Kidney (tissue), 14 donors: ENCODE measurements around the gene ZMAT3. TPM values are rescaled to one million over a fixed set of nuclear protein-coding genes. Genes with fewer than 3 reads are reported as not detected.

ENCODE experiments used
- DNase-seq, 5 donors: peaks; one replicate each; pipeline ENCODE4 v3.0.0-alpha.2; 2013 to 2020
- FAIRE-seq: peaks from 2 replicates; lab custom pipeline; 2012; peaks lifted over from hg19 to GRCh38; lab: Jason Lieb, UNC
- H3K27ac ChIP-seq, 2 donors: one replicate each; pipeline ENCODE4 v1.7.0; 2013; ENCODE audit warnings: low read depth in 2 of 2, low read length in 2 of 2, inconsistent platforms in 1 of 2
- H3K27me3 ChIP-seq: one replicate; pipeline ENCODE4 v1.7.1; 2013; ENCODE audit warnings: low read length, inconsistent platforms; ENCODE audit not compliant: control insufficient read depth, insufficient read depth
- H3K36me3 ChIP-seq, 3 donors: one replicate each; pipeline versions ENCODE4 v1.7.0 to v1.7.1; 2013; ENCODE audit warnings: low read length in 3 of 3, control low read depth in 1 of 3, inconsistent platforms in 1 of 3; ENCODE audit not compliant: insufficient read depth in 3 of 3, control insufficient read depth in 2 of 3
- H3K4me1 ChIP-seq, 3 donors: one replicate each; pipeline versions ENCODE4 v1.7.0 to v1.7.1; 2013; ENCODE audit warnings: low read length in 3 of 3, inconsistent platforms in 1 of 3, low read depth in 1 of 3; ENCODE audit not compliant: control insufficient read depth in 2 of 3, insufficient read depth in 2 of 3
- H3K4me3 ChIP-seq, 3 donors: one replicate each; pipeline versions ENCODE4 v1.7.0 to v1.8.1; 2013; ENCODE audit warnings: low read length in 3 of 3, control low read depth in 1 of 3, inconsistent platforms in 1 of 3
- H3K9ac ChIP-seq, 3 donors: one replicate each; pipeline versions ENCODE4 v1.7.0 to v1.7.1; 2013; ENCODE audit warnings: low read length in 3 of 3, control low read depth in 1 of 3, inconsistent platforms in 1 of 3
- H3K9me3 ChIP-seq, 3 donors: one replicate each; pipeline versions ENCODE4 v1.7.0 to v1.7.1; 2013; ENCODE audit warnings: low read length in 3 of 3, control low read depth in 1 of 3, inconsistent platforms in 1 of 3; ENCODE audit not compliant: control insufficient read depth in 2 of 3, insufficient read depth in 1 of 3
- intact Hi-C: fragments of 100-400 bp; cut with DNase I; formaldehyde crosslinking; loops from one replicate; pipeline ENCODE4 v1.11.1; 2022
- polyA plus RNA-seq: library from polyadenylated mRNA; stranded (reverse); fragments of 350-450 nt; fragmentation: Illumina TruSeq; extraction: RNeasy Lipid Tissue Mini Kit (QIAGEN cat#74804); gene quantifications from one replicate; pipeline ENCODE4 v1.2.3, GENCODE V29; 2014; ENCODE audit warnings: low read depth, low replicate concordance; ENCODE audit not compliant: insufficient read depth
- total RNA-seq: library from RNA; stranded (reverse); fragmentation: NEBNext Ultra II Directional; extraction: Animal tissue kit (Norgen Biotek cat#: 25700); gene quantifications from one replicate; pipeline ENCODE4 v1.2.1, GENCODE V29; 2021
- TF ChIP-seq, protein P1 (sequence below): IDR thresholded peaks from 3 replicates; pipeline ENCODE4 v1.5.1; 2012; ENCODE audit warnings: mild to moderate bottlenecking, moderate library complexity, borderline replicate concordance; ENCODE audit not compliant: insufficient read depth; ENCODE audit errors: extremely low read depth
- donor health status: control.
- donor health status: control.
- donor health status: control.
- donor health status: control.
- donor health status: control.
- donor health status: DM: yes; HTN: yes; CAD: no.
- donor health status: Normal renal cell carcinoma (clear cell type).

ZMAT3 gene
- total and polyA plus RNA-seq, 2 donors from 2014 or later: 4.2 to 26.1 TPM

DNA sequence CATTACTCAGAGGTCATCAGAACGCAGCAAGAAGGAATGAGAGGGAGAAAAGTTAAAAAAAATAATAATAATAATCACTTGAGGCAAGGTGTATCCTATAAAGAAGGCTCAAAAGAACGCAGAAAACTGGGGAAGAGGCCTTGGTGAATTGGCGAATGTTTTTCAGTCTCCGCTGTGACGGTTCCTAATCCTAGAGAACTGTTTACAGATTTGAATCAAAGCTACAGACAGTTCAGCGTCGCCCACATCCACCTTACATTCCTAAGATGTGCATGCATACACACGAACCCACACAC is 634 bp downstream of the ZMAT3 start:
- TF ChIP-seq, protein P1, sequence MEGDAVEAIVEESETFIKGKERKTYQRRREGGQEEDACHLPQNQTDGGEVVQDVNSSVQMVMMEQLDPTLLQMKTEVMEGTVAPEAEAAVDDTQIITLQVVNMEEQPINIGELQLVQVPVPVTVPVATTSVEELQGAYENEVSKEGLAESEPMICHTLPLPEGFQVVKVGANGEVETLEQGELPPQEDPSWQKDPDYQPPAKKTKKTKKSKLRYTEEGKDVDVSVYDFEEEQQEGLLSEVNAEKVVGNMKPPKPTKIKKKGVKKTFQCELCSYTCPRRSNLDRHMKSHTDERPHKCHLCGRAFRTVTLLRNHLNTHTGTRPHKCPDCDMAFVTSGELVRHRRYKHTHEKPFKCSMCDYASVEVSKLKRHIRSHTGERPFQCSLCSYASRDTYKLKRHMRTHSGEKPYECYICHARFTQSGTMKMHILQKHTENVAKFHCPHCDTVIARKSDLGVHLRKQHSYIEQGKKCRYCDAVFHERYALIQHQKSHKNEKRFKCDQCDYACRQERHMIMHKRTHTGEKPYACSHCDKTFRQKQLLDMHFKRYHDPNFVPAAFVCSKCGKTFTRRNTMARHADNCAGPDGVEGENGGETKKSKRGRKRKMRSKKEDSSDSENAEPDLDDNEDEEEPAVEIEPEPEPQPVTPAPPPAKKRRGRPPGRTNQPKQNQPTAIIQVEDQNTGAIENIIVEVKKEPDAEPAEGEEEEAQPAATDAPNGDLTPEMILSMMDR: no peak
- Histone ChIP-seq H3K9ac (peak overlapping the region; percentile 2 to 90 (median 52)), H3K4me3 (peak overlapping the region; percentile 86 to 96 (median 89)), H3K27ac (peak overlapping the region; percentile 76 to 82), H3K36me3 (peaks cover 2 to 7% (median 3%) of the 10 kb centered on the region in 3 donors), H3K9me3 (no peaks in the 10 kb centered on the region), H3K4me1 (no peaks in the 10 kb centered on the region), H3K27me3 (no peaks in the 10 kb centered on the region)
- intact Hi-C loops: no loop called here
- no peak for DNase-seq
- no peak for FAIRE-seq

DNA sequence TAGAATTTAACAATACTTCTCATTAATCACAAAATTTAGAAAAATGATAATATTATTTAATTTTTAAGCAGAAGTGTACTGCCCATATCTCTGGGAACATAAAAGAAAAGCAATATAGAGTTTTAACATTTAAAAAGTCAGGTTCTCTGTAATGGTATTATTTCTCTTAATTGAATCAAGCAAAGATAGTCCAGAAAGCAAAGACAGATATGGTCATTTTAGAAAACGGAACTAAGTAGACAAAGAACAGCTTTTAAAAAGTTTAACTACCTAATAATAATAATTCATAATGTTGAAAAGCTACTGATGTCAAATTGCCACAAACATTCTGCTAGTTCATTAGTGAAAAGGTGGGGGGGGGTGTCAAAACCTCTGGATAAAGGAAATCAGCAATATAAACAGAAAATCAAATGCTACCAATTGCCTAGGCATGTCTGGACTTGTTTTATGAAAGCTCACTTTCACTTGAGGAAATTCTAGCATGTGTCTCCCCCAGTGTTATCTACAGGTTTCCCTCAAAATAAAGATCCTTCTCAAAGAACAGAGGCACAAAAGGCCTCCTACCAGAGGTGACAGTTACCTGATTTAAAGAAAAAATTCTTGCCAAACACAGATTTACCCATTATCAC is 1.7 kb downstream of the ZMAT3 start:
- DNase-seq (no peak), FAIRE-seq (no peak)
- Histone ChIP-seq H3K27me3 (no peaks in the 10 kb centered on the region), H3K27ac (no peak overlapping the region), H3K4me1 (no peaks in the 10 kb centered on the region), H3K9me3 (no peaks in the 10 kb centered on the region), H3K9ac (no peak overlapping the region), H3K4me3 (peak overlapping the region in 1 of 3 donors; percentile 2), H3K36me3 (peaks cover 2 to 8% (median 3%) of the 10 kb centered on the region in 3 donors)
- TF ChIP-seq, protein P1: no peak
- intact Hi-C loops: no loop called here

DNA sequence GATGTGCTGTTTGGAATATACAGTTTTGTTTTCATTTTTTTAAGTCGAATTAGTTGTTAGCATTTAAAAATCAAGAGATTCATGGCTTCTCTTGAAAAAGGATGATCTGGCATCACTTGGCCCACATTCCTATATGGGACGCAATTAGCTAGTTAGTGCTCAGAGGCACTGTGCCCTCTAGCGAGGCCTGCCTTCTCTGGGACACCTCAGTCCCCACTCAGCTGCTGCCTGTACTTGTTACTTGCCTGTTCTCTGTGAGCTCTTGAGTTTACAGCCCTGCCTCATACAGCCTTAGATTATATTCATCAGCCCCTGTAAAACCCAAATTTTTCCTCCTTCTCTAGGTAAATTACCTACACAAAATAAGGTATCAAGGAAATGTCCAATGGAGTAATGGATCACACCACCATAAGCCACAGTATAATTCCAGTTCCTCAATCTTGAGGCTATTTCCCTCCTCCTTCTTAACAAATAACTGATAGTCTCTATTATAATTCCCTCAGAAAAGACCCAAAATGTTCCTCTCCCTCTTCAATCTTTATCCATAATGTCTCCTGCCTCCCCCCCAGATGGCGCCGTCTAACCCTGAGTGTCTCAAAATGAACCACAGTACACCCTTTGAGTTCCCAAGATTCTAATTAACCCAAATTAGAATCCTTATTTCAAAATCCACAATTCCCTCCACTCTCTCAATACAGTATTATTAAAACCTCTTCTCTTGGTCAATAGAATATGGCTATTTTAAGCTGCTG is 2.7 kb downstream of the ZMAT3 start:
- Histone ChIP-seq H3K36me3 (peaks cover 2 to 8% (median 3%) of the 10 kb centered on the region in 3 donors), H3K27me3 (no peaks in the 10 kb centered on the region), H3K9ac (no peak overlapping the region), H3K4me3 (no peak overlapping the region), H3K4me1 (no peaks in the 10 kb centered on the region), H3K9me3 (no peaks in the 10 kb centered on the region), H3K27ac (no peak overlapping the region)
- DNase-seq: no peak
- no peak for FAIRE-seq
- intact Hi-C loops: no loop called here
- TF ChIP-seq, protein P1: no peak
